IMR-90 (cell line): ENCODE results near the gene COPS7B. TPM values are rescaled to one million over a fixed set of nuclear protein-coding genes. Genes with fewer than 3 reads are reported as not detected.

Source experiments
- ATAC-seq: fragments of 200-7000 bp; cut with Tn5 transposase; 2 replicates; pipeline ENCODE4 v1.9.1; 2020; ENCODE audit warnings: low read depth, mild to moderate bottlenecking, moderate library complexity
- BruUV-seq: library from RNA; stranded (reverse); fragments of 400-500 nt; replicated peaks from 2 replicates; lab custom pipeline; 2021; lab: Mats Ljungman, UMichigan
- CTCF ChIA-PET: fragments of 300-600 bp; formaldehyde crosslinking; extraction: SDS; loops from one replicate; lab custom pipeline; 2021; ENCODE audit warnings: antibody characterized with exemption; lab: Yijun Ruan, JAX
- POLR2A ChIA-PET: fragments of 300-600 bp; sonication (Branson Sonifier 250); formaldehyde crosslinking; loops from one replicate; lab custom pipeline; 2022; ENCODE audit warnings: antibody characterized with exemption; ENCODE audit not compliant: unreplicated experiment; lab: Charles Lee
- DNase-seq: peaks from one replicate; pipeline ENCODE4 v3.0.0; 2013
- H2AFZ ChIP-seq: replicated peaks from 2 replicates; pipeline ENCODE3; 2013; ENCODE audit warnings: low read length, mild to moderate bottlenecking; ENCODE audit not compliant: poor library complexity
- H2AK5ac ChIP-seq: 2 replicates; pipeline ENCODE4 v1.6.1; 2013; ENCODE audit warnings: low read depth, low read length, inconsistent platforms
- H2AK9ac ChIP-seq: replicated peaks from 2 replicates; pipeline ENCODE3; 2013; ENCODE audit warnings: mild to moderate bottlenecking, low read depth, low read length, moderate library complexity; ENCODE audit not compliant: poor library complexity
- H2BK120ac ChIP-seq: 2 replicates; pipeline ENCODE4 v1.6.1; 2013; ENCODE audit warnings: low read depth, low read length, inconsistent platforms
- H2BK15ac ChIP-seq: 3 replicates; pipeline ENCODE4 v1.6.1; 2013; ENCODE audit warnings: low read depth, low read length, inconsistent platforms
- H2BK20ac ChIP-seq: 2 replicates; pipeline ENCODE4 v1.6.1; 2013; ENCODE audit warnings: low read depth, mild to moderate bottlenecking, inconsistent platforms, low read length, moderate library complexity
- H2BK5ac ChIP-seq: 2 replicates; pipeline ENCODE4 v1.6.1; 2013; ENCODE audit warnings: mild to moderate bottlenecking, low read depth, low read length, inconsistent platforms; ENCODE audit not compliant: poor library complexity, severe bottlenecking
- H3K14ac ChIP-seq: replicated peaks from 2 replicates; pipeline ENCODE4 v1.6.1; 2013; ENCODE audit warnings: low read depth, low read length, inconsistent platforms
- H3K18ac ChIP-seq: 2 replicates; pipeline ENCODE4 v1.6.1; 2013; ENCODE audit warnings: low read depth, low read length, control low read depth
- H3K23ac ChIP-seq: 2 replicates; pipeline ENCODE4 v1.6.1; 2013; ENCODE audit warnings: low read depth, low read length, inconsistent platforms
- H3K27ac ChIP-seq: 2 replicates; pipeline ENCODE4 v1.5.1; 2013; ENCODE audit warnings: mild to moderate bottlenecking, control low read depth, low read length; ENCODE audit not compliant: insufficient read depth
- H3K27me3 ChIP-seq: 2 replicates; pipeline ENCODE4 v1.6.1; 2013; ENCODE audit warnings: low read length; ENCODE audit not compliant: control insufficient read depth, insufficient read depth
- H3K36me3 ChIP-seq: 2 replicates; pipeline ENCODE4 v1.6.1; 2013; ENCODE audit warnings: low read length, mixed read lengths; ENCODE audit not compliant: control insufficient read depth, insufficient read depth
- H3K4ac ChIP-seq: 2 replicates; pipeline ENCODE4 v1.6.1; 2013; ENCODE audit warnings: low read depth, low read length, inconsistent platforms
- H3K4me1 ChIP-seq: 2 replicates; pipeline ENCODE4 v1.6.1; 2013; ENCODE audit warnings: low read length, mixed read lengths; ENCODE audit not compliant: control insufficient read depth, insufficient read depth
- H3K4me2 ChIP-seq: 2 replicates; pipeline ENCODE4 v1.6.1; 2013; ENCODE audit warnings: low read depth, mild to moderate bottlenecking, control low read depth, low read length, moderate library complexity
- H3K4me3 ChIP-seq: 2 replicates; pipeline ENCODE4 v1.5.1; 2013; ENCODE audit warnings: low read depth, mild to moderate bottlenecking, control low read depth, low read length, moderate library complexity; ENCODE audit not compliant: insufficient read depth
- H3K56ac ChIP-seq: 2 replicates; pipeline ENCODE4 v1.6.1; 2013; ENCODE audit warnings: low read length, inconsistent platforms; ENCODE audit not compliant: insufficient read depth; ENCODE audit errors: extremely low read depth
- H3K79me1 ChIP-seq, 2 experiments: 2 replicates each; pipeline ENCODE4 v1.6.1; 2013; ENCODE audit warnings: low read length in 2 of 2, inconsistent platforms in 1 of 2, low read depth in 1 of 2
- H3K9ac ChIP-seq: 2 replicates; pipeline ENCODE4 v1.6.1; 2013; ENCODE audit warnings: low read depth, low read length, control low read depth
- H3K9me1 ChIP-seq: 2 replicates; pipeline ENCODE4 v1.6.1; 2013; ENCODE audit warnings: low read length, inconsistent platforms; ENCODE audit not compliant: insufficient read depth
- H3K9me3 ChIP-seq: 2 replicates; pipeline ENCODE4 v1.6.1; 2013; ENCODE audit warnings: low read length; ENCODE audit not compliant: control insufficient read depth, insufficient read depth
- H4K20me1 ChIP-seq: 2 replicates; pipeline ENCODE4 v1.6.1; 2013; ENCODE audit warnings: low read length, inconsistent platforms; ENCODE audit not compliant: insufficient read depth
- H4K5ac ChIP-seq: 2 replicates; pipeline ENCODE4 v1.6.1; 2013; ENCODE audit warnings: mild to moderate bottlenecking, low read depth, low read length, control low read depth
- H4K8ac ChIP-seq, 2 experiments: 2 replicates each; pipeline ENCODE4 v1.6.1; 2013; ENCODE audit warnings: low read depth in 2 of 2, low read length in 2 of 2, control low read depth in 1 of 2, inconsistent platforms in 1 of 2
- H4K91ac ChIP-seq: 2 replicates; pipeline ENCODE4 v1.6.1; 2013; ENCODE audit warnings: low read depth, low read length, inconsistent platforms; ENCODE audit not compliant: insufficient read depth
- MAFK ChIP-seq: IDR thresholded peaks from 2 replicates; pipeline ENCODE4 v1.6.1; 2012; ENCODE audit warnings: low read depth, low read length, improper control_type of control experiment
- POLR2A ChIP-seq: IDR thresholded peaks from 2 replicates; pipeline ENCODE4 v1.6.1; 2012; ENCODE audit warnings: mild to moderate bottlenecking, low read depth, low read length
- RCOR1 ChIP-seq: IDR thresholded peaks from 2 replicates; pipeline ENCODE4 v1.6.1; 2012; ENCODE audit warnings: mild to moderate bottlenecking, low read length, improper control_type of control experiment; ENCODE audit not compliant: insufficient replicate concordance
- WGBS, 2 experiments: methylation state at CpG; one replicate each; pipeline versions ENCODE4 v1.1.5 to v1.1.7; 2013; ENCODE audit warnings: missing lambda C conversion rate in 2 of 2; ENCODE audit not compliant: insufficient read length in 1 of 2; ENCODE audit errors: extremely low coverage in 2 of 2; 5-methylcytosine and 5-hydroxymethylcytosine counted together
- dilution Hi-C: fragments of 300-500 bp; cut with HindIII; formaldehyde crosslinking; loops from one replicate; pipeline ENCODE4 v1.14.3; 2018; ENCODE audit warnings: low sequenced_read_pairs; ENCODE audit not compliant: unreplicated experiment
- in situ Hi-C: fragments of 300-500 bp; cut with MboI; formaldehyde crosslinking; loops from 3 replicates; pipeline ENCODE4 v1.14.3; 2019; ENCODE audit warnings: low sequenced_read_pairs, inconsistent platforms, mixed read lengths
- intact Hi-C: fragments of 100-400 bp; cut with micrococcal nuclease; formaldehyde crosslinking; loops from 2 replicates; pipeline ENCODE4 v1.10.0; 2022
- polyA plus RNA-seq, 3 experiments: library from polyadenylated mRNA; depleted of rRNA; stranded (reverse); fragments of >200 nt; gene quantifications; 2 replicates each; pipeline ENCODE4 v1.2.3, GENCODE V29; 2012; ENCODE audit warnings: low replicate concordance in 1 of 3
- total RNA-seq: library from RNA; depleted of rRNA; stranded (reverse); fragments of >200 nt; gene quantifications from 2 replicates; pipeline ENCODE4 v1.2.3, GENCODE V29; 2012

The COPS7B gene
- total and polyA plus RNA-seq, 2 of the 4 experiments (the other 2 are of a cell fraction), result 23.1 to 54.1 TPM

- H4K5ac ChIP-seq, result peak overlapping the region; percentile 100
- WGBS, 2 experiments, result 43% methylated on average over 5 of the region's 6 CpGs; no CpG with 5 or more reads in 1 of the 2 experiments
- peak overlapping the region; percentile 13 for H3K4ac ChIP-seq
- peak overlapping the region; percentile 99 for H3K4me2 ChIP-seq
- H3K4me1 ChIP-seq, result peaks cover 6% of the 10 kb centered on the region
- TF ChIP-seq RCOR1, result no peak
- TF ChIP-seq POLR2A, result no peak
- TF ChIP-seq MAFK, result no peak
- POLR2A ChIA-PET, result no interaction called here
- ATAC-seq (peak; percentile 2), DNase-seq (no peak)
- peak overlapping the region; percentile 69; the same call in 1 of the 2 replicates for H4K91ac ChIP-seq
- no peaks in the 10 kb centered on the region for H3K9me1 ChIP-seq
- no peaks in the 10 kb centered on the region for H3K9me3 ChIP-seq
- peak overlapping the region; percentile 88 for H3K4me3 ChIP-seq
- H4K20me1 ChIP-seq, result peaks cover 9% of the 10 kb centered on the region; the same call in 1 of the 2 replicates
- intact Hi-C loops (loop anchor here (1.0 to 10.0 kb wide), 3 partner anchors 75 to 171 kb away; no protein-coding TSS in a partner anchor), dilution Hi-C loops (no loop called here), in situ Hi-C loops (no loop called here)
- H3K18ac ChIP-seq, result peak overlapping the region; percentile 63
- H2BK20ac ChIP-seq, result no peak overlapping the region
- H3K27ac ChIP-seq, result peak overlapping the region; percentile 80
- peaks cover 27 to 53% of the 10 kb centered on the region in 2 experiments for H3K79me1 ChIP-seq
- H3K9ac ChIP-seq, result peak overlapping the region; percentile 80
- no peak overlapping the region; the same call in 1 of the 2 replicates for H3K14ac ChIP-seq
- peak overlapping the region; percentile 17 for H2AK9ac ChIP-seq
- no TSS peak for BruUV-seq
- H2BK15ac ChIP-seq, result peak overlapping the region; percentile 48; the same call in 1 of the 3 replicates
- CTCF ChIA-PET, result no interaction called here
- no peaks in the 10 kb centered on the region for H3K27me3 ChIP-seq
- H2BK5ac ChIP-seq, result peak overlapping the region; percentile 51
- no peak overlapping the region for H3K56ac ChIP-seq
- peak overlapping the region; percentile 98 to 100 for H4K8ac ChIP-seq
- no peak overlapping the region for H2BK120ac ChIP-seq
- 0 out of 2 replicates have a peak overlapping the region, but pooled peaks have one; percentile 22 for H2AK5ac ChIP-seq
- peak overlapping the region; percentile 46; the same call in 1 of the 2 replicates for H3K23ac ChIP-seq
- H2AFZ ChIP-seq, result peak overlapping the region; percentile 97
- peaks cover 6% of the 10 kb centered on the region for H3K36me3 ChIP-seq
Observed at GRCh38 chr2:231785822-231786176, 446 bp upstream of the COPS7B start.
